ENCODE measurements around the gene HDDC2.

DNA sequence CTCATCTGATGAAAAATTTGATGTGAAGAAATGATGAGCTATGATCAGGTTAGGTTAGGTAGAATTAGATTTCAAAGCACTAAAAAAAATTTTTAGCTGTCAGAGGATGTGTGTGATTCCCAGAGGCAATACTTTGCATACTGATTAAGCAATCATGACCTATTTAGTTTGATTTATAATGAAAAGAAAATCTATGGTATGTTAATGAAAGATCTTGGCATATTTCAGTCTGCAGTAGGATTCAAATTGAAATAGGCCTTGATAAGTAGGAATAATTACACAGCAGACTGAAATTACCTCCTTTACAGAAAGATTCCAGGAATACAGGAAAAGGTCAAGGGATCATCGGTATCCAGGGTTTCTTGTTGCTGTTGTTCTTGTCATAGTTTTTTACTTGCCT is 69.3 kb downstream of the HDDC2 start:
- TF ChIP-seq, protein P1, sequence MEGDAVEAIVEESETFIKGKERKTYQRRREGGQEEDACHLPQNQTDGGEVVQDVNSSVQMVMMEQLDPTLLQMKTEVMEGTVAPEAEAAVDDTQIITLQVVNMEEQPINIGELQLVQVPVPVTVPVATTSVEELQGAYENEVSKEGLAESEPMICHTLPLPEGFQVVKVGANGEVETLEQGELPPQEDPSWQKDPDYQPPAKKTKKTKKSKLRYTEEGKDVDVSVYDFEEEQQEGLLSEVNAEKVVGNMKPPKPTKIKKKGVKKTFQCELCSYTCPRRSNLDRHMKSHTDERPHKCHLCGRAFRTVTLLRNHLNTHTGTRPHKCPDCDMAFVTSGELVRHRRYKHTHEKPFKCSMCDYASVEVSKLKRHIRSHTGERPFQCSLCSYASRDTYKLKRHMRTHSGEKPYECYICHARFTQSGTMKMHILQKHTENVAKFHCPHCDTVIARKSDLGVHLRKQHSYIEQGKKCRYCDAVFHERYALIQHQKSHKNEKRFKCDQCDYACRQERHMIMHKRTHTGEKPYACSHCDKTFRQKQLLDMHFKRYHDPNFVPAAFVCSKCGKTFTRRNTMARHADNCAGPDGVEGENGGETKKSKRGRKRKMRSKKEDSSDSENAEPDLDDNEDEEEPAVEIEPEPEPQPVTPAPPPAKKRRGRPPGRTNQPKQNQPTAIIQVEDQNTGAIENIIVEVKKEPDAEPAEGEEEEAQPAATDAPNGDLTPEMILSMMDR (IDR thresholded peaks at IDR 0.05): no peak
- TF ChIP-seq POLR2A (IDR thresholded peaks at IDR 0.05): no peak
